SK-N-SH (cell line): ENCODE results near the gene MAMLD1. TPM values are rescaled to one million over a fixed set of nuclear protein-coding genes. Genes with fewer than 3 reads are reported as not detected.

Experiments used
- CTCF ChIA-PET: fragments of 300-600, 350-600 bp; formaldehyde crosslinking; extraction: SDS; loops from one replicate; lab custom pipeline; 2021; lab: Yijun Ruan, JAX
- POLR2A ChIA-PET: fragments of 350-600 bp; sonication (Branson Sonifier 250); formaldehyde crosslinking; extraction: SDS; loops from one replicate; lab custom pipeline; 2020; ENCODE audit warnings: antibody characterized with exemption, inconsistent platforms; lab: Yijun Ruan, JAX
- DNase-seq: peaks from one replicate; pipeline ENCODE4 v3.0.0; 2012
- H2AFZ ChIP-seq: fragments of 200-600 bp; sonication (generic); 2 replicates; pipeline ENCODE4 v1.8.1; 2016; ENCODE audit warnings: antibody characterized with exemption, mild to moderate bottlenecking, low read depth
- H3F3A ChIP-seq: fragments of 200-600 bp; sonication (generic); replicated peaks from 2 replicates; pipeline ENCODE3; 2016; ENCODE audit warnings: antibody characterized with exemption, mild to moderate bottlenecking; ENCODE audit not compliant: insufficient read depth
- H3K27ac ChIP-seq, 2 experiments: fragments of 200-500 bp in 1 of 2; fragments of 200-600 bp in 1 of 2; sonication (Bioruptor generic) in 1 of 2; sonication (generic), shearing (Covaris generic) in 1 of 2; 2 replicates each; pipeline versions ENCODE4 v1.5.1 to v1.6.1; 2014 to 2016; ENCODE audit warnings: low read depth in 2 of 2, inconsistent platforms in 1 of 2, low read length in 1 of 2, mild to moderate bottlenecking in 1 of 2, mixed read lengths in 1 of 2
- H3K27me3 ChIP-seq: fragments of 200-600 bp; sonication (generic), shearing (Covaris generic); 2 replicates; pipeline ENCODE4 v1.6.1; 2016; ENCODE audit warnings: mixed run types; ENCODE audit not compliant: insufficient read depth
- H3K36me3 ChIP-seq, 2 experiments: fragments of 200-500 bp in 1 of 2; fragments of 200-600 bp in 1 of 2; sonication (Bioruptor generic) in 1 of 2; sonication (generic) in 1 of 2; replicated peaks in 1 of 2; 2 replicates each; pipeline versions ENCODE3 to v1.5.1; 2014 to 2016; ENCODE audit warnings: low read length in 1 of 2, mild to moderate bottlenecking in 1 of 2; ENCODE audit not compliant: insufficient read depth in 2 of 2, control insufficient read depth in 1 of 2
- H3K4me1 ChIP-seq, 2 experiments: fragments of 200-500 bp in 1 of 2; fragments of 200-600 bp in 1 of 2; sonication (Bioruptor generic) in 1 of 2; sonication (generic), shearing (Covaris generic) in 1 of 2; 2 replicates each; pipeline versions ENCODE4 v1.5.1 to v1.6.1; 2014 to 2016; ENCODE audit warnings: low read depth in 1 of 2, low read length in 1 of 2, mixed run types in 1 of 2; ENCODE audit not compliant: insufficient read depth in 2 of 2, control insufficient read depth in 1 of 2
- H3K4me2 ChIP-seq: fragments of 200-600 bp; sonication (generic), shearing (Covaris generic); 2 replicates; pipeline ENCODE4 v1.6.1; 2017; ENCODE audit warnings: mixed run types
- H3K4me3 ChIP-seq, 2 experiments: fragments of 200-500 bp in 1 of 2; fragments of 200-600 bp in 1 of 2; sonication (Bioruptor generic) in 1 of 2; sonication (generic), shearing (Covaris generic) in 1 of 2; 2 replicates each; pipeline versions ENCODE4 v1.5.1 to v1.8.1; 2014 to 2016; ENCODE audit warnings: low read depth in 2 of 2, inconsistent platforms in 1 of 2, low read length in 1 of 2, mild to moderate bottlenecking in 1 of 2, mixed read lengths in 1 of 2, moderate library complexity in 1 of 2
- H3K79me2 ChIP-seq: fragments of 200-600 bp; sonication (generic); 2 replicates; pipeline ENCODE4 v1.8.1; 2017; ENCODE audit warnings: mild to moderate bottlenecking; ENCODE audit not compliant: insufficient read depth
- H3K9ac ChIP-seq: fragments of 200-600 bp; sonication (generic); 2 replicates; pipeline ENCODE4 v1.6.1; 2017; ENCODE audit warnings: mixed run types
- H3K9me2 ChIP-seq: fragments of 200-600 bp; sonication (generic); 2 replicates; pipeline ENCODE4 v1.6.1; 2017; ENCODE audit warnings: mixed run types
- H3K9me3 ChIP-seq: fragments of 200-600 bp; sonication (generic); 2 replicates; pipeline ENCODE4 v1.6.1; 2017; ENCODE audit warnings: mixed run types, mild to moderate bottlenecking, moderate library complexity
- H4K20me1 ChIP-seq: fragments of 200-600 bp; sonication (generic); 2 replicates; pipeline ENCODE4 v1.6.1; 2017; ENCODE audit warnings: mild to moderate bottlenecking, mixed run types; ENCODE audit not compliant: insufficient read depth
- CTCF ChIP-seq: fragments of 200-600 bp; sonication (generic); IDR thresholded peaks from 2 replicates; pipeline ENCODE4 v1.6.1; 2017; ENCODE audit warnings: antibody characterized with exemption, mild to moderate bottlenecking, moderate library complexity
- ELF1 ChIP-seq: IDR thresholded peaks from 2 replicates; pipeline ENCODE4 v1.4.0; 2012
- EP300 ChIP-seq, 2 experiments: IDR thresholded peaks; 2 replicates each; pipeline versions ENCODE4 v1.4.0 to v1.6.1; 2012; ENCODE audit warnings: borderline replicate concordance in 1 of 2, low read depth in 1 of 2, low read length in 1 of 2
- FOSL2 ChIP-seq: IDR thresholded peaks from 2 replicates; pipeline ENCODE4 v1.4.0; 2012; ENCODE audit warnings: low read depth, mild to moderate bottlenecking, moderate library complexity, borderline replicate concordance
- GATA2 ChIP-seq: sonication (generic); formaldehyde crosslinking; IDR thresholded peaks from 2 replicates; pipeline ENCODE4 v1.5.0; 2020; ENCODE audit warnings: mild to moderate bottlenecking, missing genetic modification reagents
- MEF2A ChIP-seq: IDR thresholded peaks from 2 replicates; pipeline ENCODE4 v1.4.0; 2012; ENCODE audit warnings: low read depth, borderline replicate concordance
- PBX3 ChIP-seq: IDR thresholded peaks from 2 replicates; pipeline ENCODE4; 2012
- RAD21 ChIP-seq: IDR thresholded peaks from 2 replicates; pipeline ENCODE4 v1.6.1; 2012; ENCODE audit warnings: mild to moderate bottlenecking, low read length
- REST ChIP-seq: IDR thresholded peaks from 2 replicates; pipeline ENCODE4 v1.6.1; 2012; ENCODE audit warnings: mild to moderate bottlenecking, low read depth, low read length, moderate library complexity
- RXRA ChIP-seq: IDR thresholded peaks from 2 replicates; pipeline ENCODE4 v1.4.0; 2012; ENCODE audit warnings: low read depth, mild to moderate bottlenecking, borderline replicate concordance
- TAF1 ChIP-seq: IDR thresholded peaks from 2 replicates; pipeline ENCODE4 v1.6.1; 2012; ENCODE audit warnings: low read depth, mild to moderate bottlenecking, low read length, moderate library complexity, borderline replicate concordance
- USF1 ChIP-seq: IDR thresholded peaks from 2 replicates; pipeline ENCODE4 v1.4.0; 2012; ENCODE audit warnings: low read depth, borderline replicate concordance
- WGBS: methylation state at CpG from one replicate; pipeline ENCODE4 v1.1.6; 2017; ENCODE audit warnings: low lambda C conversion rate; 5-methylcytosine and 5-hydroxymethylcytosine counted together
- polyA plus RNA-seq, 3 experiments: library from polyadenylated mRNA; depleted of rRNA; stranded (reverse); fragments of >200 nt; gene quantifications; 2 replicates each; pipeline ENCODE4 v1.2.3, GENCODE V29; 2012

MAMLD1 gene
- polyA plus RNA-seq, 1 of the 3 experiments (the other 2 are of a cell fraction): 4.4 TPM

- no peak overlapping the region for H3K4me2 ChIP-seq
- no peaks in the 10 kb centered on the region for H3K9me3 ChIP-seq
- ChIA-PET POLR2A (no interaction called here), CTCF (interaction anchor here (1.4 kb wide), 1 partner anchor 16 kb away, joined by 3 read pairs; no protein-coding TSS in a partner anchor)
- no peaks in the 10 kb centered on the region for H4K20me1 ChIP-seq
- H3K27ac ChIP-seq: no peak overlapping the region
- H3K9ac ChIP-seq: no peak overlapping the region
- H3K4me1 ChIP-seq: no peaks in the 10 kb centered on the region; a peak in 1 of 4 replicates
- no peak for TF ChIP-seq GATA2 (CRISPR knock-in tag)
- no peak for TF ChIP-seq RAD21
- TF ChIP-seq RXRA: no peak
- no peak for TF ChIP-seq REST
- no peak for TF ChIP-seq FOSL2
- no peak for TF ChIP-seq CTCF
- TF ChIP-seq ELF1: no peak
- TF ChIP-seq EP300 (IDR thresholded peaks at IDR 0.05; ENCODE audit: borderline replicate concordance in 1 of 2, low read depth in 1 of 2, low read length in 1 of 2): no peak
- no peak for TF ChIP-seq USF1
- no peak for TF ChIP-seq PBX3
- TF ChIP-seq MEF2A: no peak
- TF ChIP-seq TAF1: no peak
- H3K79me2 ChIP-seq: no peaks in the 10 kb centered on the region
- H3K27me3 ChIP-seq: no peaks in the 10 kb centered on the region
- DNase-seq: no peak
- no peaks in the 10 kb centered on the region for H3F3A ChIP-seq
- 63% methylated on average over 12 of the region's 13 CpGs for WGBS
- no peaks in the 10 kb centered on the region for H3K36me3 ChIP-seq
- H3K4me3 ChIP-seq: no peak overlapping the region
- no peak overlapping the region for H2AFZ ChIP-seq
- H3K9me2 ChIP-seq: no peaks in the 10 kb centered on the region
Observed at GRCh38 chrX:150543230-150544155, 180.4 kb downstream of the MAMLD1 start.
